Natural killer cell (primary cell): Measurements from ENCODE around the gene VPS37B. TPM values are rescaled to one million over a fixed set of nuclear protein-coding genes. Genes with fewer than 3 reads are reported as not detected.

Experiments
- ATAC-seq, 3 donors: fragments of 150-1000 bp in 2 of 3; fragments of 200-7000 bp in 1 of 3; cut with Tn5 transposase; 1 replicate in 1 of 3; 2 replicates in 2 of 3; pipeline ENCODE4 v1.10.0; 2021; ENCODE audit warnings: mild to moderate bottlenecking in 2 of 3, moderate library complexity in 2 of 3
- DNase-seq, 2 donors: peaks; one replicate each; pipeline versions ENCODE4 v3.0.0 to v3.0.0-alpha.2; 2013 to 2021; ENCODE audit warnings: mixed read lengths in 1 of 2
- H3K27ac ChIP-seq: one replicate; pipeline ENCODE4 v1.5.1; 2013; ENCODE audit warnings: mild to moderate bottlenecking, low read length
- H3K27me3 ChIP-seq: one replicate; pipeline ENCODE4 v1.6.1; 2013; ENCODE audit warnings: low read length; ENCODE audit not compliant: control insufficient read depth, insufficient read depth
- H3K36me3 ChIP-seq: one replicate; pipeline ENCODE4 v1.6.1; 2013; ENCODE audit warnings: low read length; ENCODE audit not compliant: control insufficient read depth, insufficient read depth
- H3K4me1 ChIP-seq: one replicate; pipeline ENCODE4 v1.6.1; 2013; ENCODE audit warnings: low read length; ENCODE audit not compliant: control insufficient read depth, insufficient read depth
- H3K4me3 ChIP-seq: one replicate; pipeline ENCODE4 v1.5.1; 2013; ENCODE audit warnings: low read length
- H3K9me3 ChIP-seq: one replicate; pipeline ENCODE4 v1.6.1; 2013; ENCODE audit warnings: low read length; ENCODE audit not compliant: control insufficient read depth, insufficient read depth
- H3K27ac Mint-ChIP-seq, 2 donors: one replicate each; pipeline ENCODE4 v1.8.0; 2022; ENCODE audit warnings: mild to moderate bottlenecking in 2 of 2, mixed read lengths in 2 of 2, moderate library complexity in 1 of 2
- H3K27me3 Mint-ChIP-seq, 2 donors: one replicate each; pipeline ENCODE4 v1.8.0; 2022; ENCODE audit warnings: low read depth in 2 of 2, mixed read lengths in 2 of 2
- H3K36me3 Mint-ChIP-seq: one replicate; pipeline ENCODE4 v1.8.0; 2022; ENCODE audit warnings: mixed read lengths
- H3K4me1 Mint-ChIP-seq, 2 donors: one replicate each; pipeline ENCODE4 v1.8.0; 2022; ENCODE audit warnings: mixed read lengths in 2 of 2
- H3K4me3 Mint-ChIP-seq: one replicate; pipeline ENCODE4 v1.8.0; 2022; ENCODE audit warnings: mild to moderate bottlenecking, moderate library complexity, mixed read lengths
- H3K9me3 Mint-ChIP-seq, 2 donors: one replicate each; pipeline ENCODE4 v1.8.0; 2022; ENCODE audit warnings: mixed read lengths in 2 of 2
- WGBS: methylation state at CpG from one replicate; pipeline ENCODE4 v1.1.7; 2013; ENCODE audit warnings: missing lambda C conversion rate; ENCODE audit not compliant: insufficient coverage; 5-methylcytosine and 5-hydroxymethylcytosine counted together
- intact Hi-C: fragments of 100-400 bp; cut with micrococcal nuclease; formaldehyde crosslinking; loops from one replicate; pipeline ENCODE4 v1.14.2; 2022
- total RNA-seq, 4 donors: library from RNA; stranded (reverse); fragments of 120-200 nt in 1 of 4; gene quantifications; one replicate each; pipeline versions ENCODE4 v1.2.3 to v1.2.4, GENCODE V29; 2013 to 2022
- TF ChIP-seq, protein P1 (sequence below): fragments of 200-600 bp; IDR thresholded peaks from one replicate; pipeline ENCODE4 v1.8.0; 2022; ENCODE audit warnings: antibody characterized with exemption

The VPS37B gene
- total RNA-seq, 3 donors from 2014 or later (not counting 1 experiment from before 2014, with no cell fraction given) = 142 to 167 (median 165) TPM

- TF ChIP-seq, protein P1, sequence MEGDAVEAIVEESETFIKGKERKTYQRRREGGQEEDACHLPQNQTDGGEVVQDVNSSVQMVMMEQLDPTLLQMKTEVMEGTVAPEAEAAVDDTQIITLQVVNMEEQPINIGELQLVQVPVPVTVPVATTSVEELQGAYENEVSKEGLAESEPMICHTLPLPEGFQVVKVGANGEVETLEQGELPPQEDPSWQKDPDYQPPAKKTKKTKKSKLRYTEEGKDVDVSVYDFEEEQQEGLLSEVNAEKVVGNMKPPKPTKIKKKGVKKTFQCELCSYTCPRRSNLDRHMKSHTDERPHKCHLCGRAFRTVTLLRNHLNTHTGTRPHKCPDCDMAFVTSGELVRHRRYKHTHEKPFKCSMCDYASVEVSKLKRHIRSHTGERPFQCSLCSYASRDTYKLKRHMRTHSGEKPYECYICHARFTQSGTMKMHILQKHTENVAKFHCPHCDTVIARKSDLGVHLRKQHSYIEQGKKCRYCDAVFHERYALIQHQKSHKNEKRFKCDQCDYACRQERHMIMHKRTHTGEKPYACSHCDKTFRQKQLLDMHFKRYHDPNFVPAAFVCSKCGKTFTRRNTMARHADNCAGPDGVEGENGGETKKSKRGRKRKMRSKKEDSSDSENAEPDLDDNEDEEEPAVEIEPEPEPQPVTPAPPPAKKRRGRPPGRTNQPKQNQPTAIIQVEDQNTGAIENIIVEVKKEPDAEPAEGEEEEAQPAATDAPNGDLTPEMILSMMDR = no peak
These were observed 47.2 kb downstream of the VPS37B start for GRCh38 chr12:122848471-122849351.

DNA sequence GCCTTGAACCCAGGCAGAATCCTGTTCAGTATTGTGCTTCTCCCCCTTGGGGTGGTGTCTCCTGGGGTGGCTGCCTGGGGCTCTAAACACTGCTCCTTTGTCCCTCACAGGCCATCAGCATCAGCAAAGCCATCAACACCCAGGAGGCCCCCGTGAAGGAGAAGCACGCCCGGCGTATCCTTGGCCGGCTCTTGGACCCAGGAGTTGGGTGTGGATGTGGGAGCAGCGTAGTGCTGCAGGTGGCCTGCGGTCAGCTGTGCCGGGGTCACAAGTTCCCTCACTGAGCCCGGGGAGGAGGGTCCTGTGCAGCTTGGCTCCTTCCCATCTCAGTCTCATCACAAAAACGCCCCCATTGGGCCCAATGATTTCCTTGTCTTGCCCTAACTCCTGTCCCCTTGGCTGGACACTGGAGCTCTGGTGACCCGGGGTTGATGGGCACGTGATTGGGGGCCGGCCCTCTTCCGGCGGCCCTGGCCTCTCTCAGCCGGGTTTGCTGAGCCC is 48.0 kb downstream of the VPS37B start:
- Histone ChIP-seq H3K36me3 (peaks cover 8% of the 10 kb centered on the region), H3K9me3 (no peaks in the 10 kb centered on the region), H3K4me3 (no peak overlapping the region), H3K4me1 (no peaks in the 10 kb centered on the region), H3K27me3 (no peaks in the 10 kb centered on the region), H3K27ac (no peak overlapping the region)
- ATAC-seq (no peak), DNase-seq (no peak)
- H3K4me1 Mint-ChIP-seq = no peaks in the 10 kb centered on the region
- no peak overlapping the region for H3K4me3 Mint-ChIP-seq
- H3K36me3 Mint-ChIP-seq = no peaks in the 10 kb centered on the region
- intact Hi-C loops = no loop called here
- no peaks in the 10 kb centered on the region for H3K9me3 Mint-ChIP-seq
- TF ChIP-seq, protein P1 = no peak
- WGBS = 96% methylated on average over 16 of the region's 16 CpGs
- no peaks in the 10 kb centered on the region for H3K27me3 Mint-ChIP-seq
- no peak overlapping the region for H3K27ac Mint-ChIP-seq

More at GRCh38 chr12:122848471-122849351, 47.2 kb downstream of the VPS37B start:
- H3K9me3 ChIP-seq = no peaks in the 10 kb centered on the region
- ATAC-seq (no peak), DNase-seq (no peak)
- Mint-ChIP-seq H3K9me3 (no peaks in the 10 kb centered on the region), H3K4me3 (no peak overlapping the region), H3K36me3 (no peaks in the 10 kb centered on the region), H3K27me3 (no peaks in the 10 kb centered on the region), H3K4me1 (no peaks in the 10 kb centered on the region), H3K27ac (no peak overlapping the region)
- peaks cover 8% of the 10 kb centered on the region for H3K36me3 ChIP-seq
- no peaks in the 10 kb centered on the region for H3K27me3 ChIP-seq
- H3K4me1 ChIP-seq = no peaks in the 10 kb centered on the region
- H3K27ac ChIP-seq = no peak overlapping the region
- no peak overlapping the region for H3K4me3 ChIP-seq
- intact Hi-C loops = no loop called here
- WGBS = 91% methylated on average over 36 of the region's 36 CpGs

- no peak for ATAC-seq
- H3K4me3 Mint-ChIP-seq = no peak overlapping the region
These were observed 48.4 kb downstream of the VPS37B start for GRCh38 chr12:122847516-122847836.

More at GRCh38 chr12:122847516-122847836, 48.4 kb downstream of the VPS37B start:
- no peaks in the 10 kb centered on the region for H3K27me3 Mint-ChIP-seq
- Histone ChIP-seq H3K27ac (no peak overlapping the region), H3K36me3 (peaks cover 8% of the 10 kb centered on the region), H3K4me3 (no peak overlapping the region), H3K4me1 (no peaks in the 10 kb centered on the region), H3K9me3 (no peaks in the 10 kb centered on the region), H3K27me3 (no peaks in the 10 kb centered on the region)
- WGBS = 92% methylated on average over 5 of the region's 5 CpGs
- H3K36me3 Mint-ChIP-seq = no peaks in the 10 kb centered on the region
- no peaks in the 10 kb centered on the region for H3K9me3 Mint-ChIP-seq
- H3K27ac Mint-ChIP-seq = no peak overlapping the region
- H3K4me1 Mint-ChIP-seq = no peaks in the 10 kb centered on the region
- intact Hi-C loops = no loop called here
- no peak for DNase-seq
- TF ChIP-seq, protein P1 = no peak
